Psoas muscle (tissue), 8 donors: Measurements from ENCODE around the gene SNED1. TPM values are rescaled to one million over a fixed set of nuclear protein-coding genes. Genes with fewer than 3 reads are reported as not detected.

Experiments
- ATAC-seq, 4 donors: fragments of 200-7000 bp; cut with Tn5 transposase; one replicate each; pipeline ENCODE4 v1.9.1; 2020; ENCODE audit warnings: moderate library complexity in 3 of 4, mild to moderate bottlenecking in 2 of 4
- DNase-seq, 2 donors: peaks; one replicate each; pipeline ENCODE4 v3.0.0-alpha.2; 2020
- H3K27ac ChIP-seq: fragments of 200-600 bp; one replicate; pipeline ENCODE4 v1.8.0; 2022
- H3K27me3 ChIP-seq, 3 donors: fragments of 200-600 bp in 1 of 3; one replicate each; pipeline versions ENCODE4 v1.6.1 to v1.8.0; 2013 to 2022; ENCODE audit warnings: low read length in 2 of 3, mild to moderate bottlenecking in 2 of 3, moderate library complexity in 1 of 3; ENCODE audit not compliant: insufficient read depth in 3 of 3
- H3K36me3 ChIP-seq, 2 donors: fragments of 200-600 bp in 1 of 2; one replicate each; pipeline versions ENCODE4 v1.6.1 to v1.8.0; 2013 to 2022; ENCODE audit warnings: low read depth in 1 of 2, mild to moderate bottlenecking in 1 of 2, moderate library complexity in 1 of 2; ENCODE audit not compliant: insufficient read depth in 1 of 2
- H3K4me1 ChIP-seq: fragments of 200-600 bp; one replicate; pipeline ENCODE4 v1.8.0; 2022
- H3K4me3 ChIP-seq: fragments of 200-600 bp; one replicate; pipeline ENCODE4 v1.8.0; 2022; ENCODE audit warnings: mild to moderate bottlenecking
- H3K9me3 ChIP-seq: fragments of 200-600 bp; one replicate; pipeline ENCODE4 v1.8.0; 2022
- CTCF ChIP-seq: fragments of 200-600 bp; IDR thresholded peaks from one replicate; pipeline ENCODE4 v1.8.0; 2022; ENCODE audit warnings: antibody characterized with exemption
- WGBS, 3 donors: extraction: QIAGEN DNeasy Blood & Tissue Kit; methylation state at CpG; one replicate each; pipeline versions ENCODE4 v1.1.6 to v1.1.7; 2013; 5-methylcytosine and 5-hydroxymethylcytosine counted together
- intact Hi-C, 2 donors: fragments of 100-400 bp; cut with DNase I; formaldehyde crosslinking; loops; one replicate each; pipeline versions ENCODE4 v1.11.0 to v1.14.2; 2022
- polyA plus RNA-seq, 3 donors: library from polyadenylated mRNA; stranded (reverse); fragments of 200-250 nt; gene quantifications; one replicate each; pipeline ENCODE4 v1.2.3, GENCODE V29; 2013
- total RNA-seq, 4 donors: library from RNA; stranded (reverse); fragmentation: NEBNext Ultra II Directional in 2 of 4; extraction: Animal tissue kit (Norgen Biotek cat#: 25700) in 2 of 4; gene quantifications; one replicate each; pipeline versions ENCODE4 v1.2.1 to v1.2.4, GENCODE V29; 2021 to 2023
- donor health status: healthy with polysubstance abuse.
- donor health status: DM: no; HTN: no; CAD: no; lungs with moderate emphysema.
- donor health status: Bipolar disorder and iron deficiency.
- donor health status: healthy.
- donor health status: DM: yes; HTN: yes; CAD: no.
- donor health status: DM: no; HTN: no; CAD: no.
- donor health status: DM: no; HTN: no; CAD: no.
- donor health status: DM: yes; HTN: yes; CAD: no.

The SNED1 gene
- total and polyA plus RNA-seq, 7 donors = 7.8 to 36.9 (median 9.2) TPM

- WGBS, 3 donors = 88 to 91% (median 88%) methylated on average over 21 to 27 of the region's 27 CpGs
- Histone ChIP-seq H3K27ac (no peak overlapping the region), H3K4me1 (no peaks in the 10 kb centered on the region), H3K27me3 (no peaks in the 10 kb centered on the region), H3K9me3 (no peaks in the 10 kb centered on the region), H3K4me3 (no peak overlapping the region), H3K36me3 (peaks cover 0 to 54% of the 10 kb centered on the region in 2 donors)
- intact Hi-C loops = no loop called here
- ATAC-seq (no peak), DNase-seq (no peak)
- TF ChIP-seq CTCF = no peak
Measured at GRCh38 chr2:241065355-241065803, 67.0 kb downstream of the SNED1 start.

- Histone ChIP-seq H3K4me3 (no peak overlapping the region), H3K4me1 (no peaks in the 10 kb centered on the region), H3K27me3 (no peaks in the 10 kb centered on the region), H3K36me3 (peaks cover 0 to 64% of the 10 kb centered on the region in 2 donors), H3K9me3 (no peaks in the 10 kb centered on the region), H3K27ac (no peak overlapping the region)
- 90 to 93% (median 93%) methylated on average over 19 to 21 of the region's 21 CpGs for WGBS, 3 donors
- no peak for TF ChIP-seq CTCF
- intact Hi-C loops = no loop called here
- ATAC-seq = no peak
- DNase-seq = no peak
Measured at GRCh38 chr2:241066171-241066892, 67.9 kb downstream of the SNED1 start.

- 82 to 89% (median 85%) methylated on average over 14 to 15 of the region's 15 CpGs for WGBS, 3 donors
- H3K27ac ChIP-seq = no peak overlapping the region
- H3K4me3 ChIP-seq = no peak overlapping the region
- H3K27me3 ChIP-seq = no peaks in the 10 kb centered on the region
- no peaks in the 10 kb centered on the region for H3K9me3 ChIP-seq
- no peak for DNase-seq
- intact Hi-C loops = no loop called here
- no peaks in the 10 kb centered on the region for H3K4me1 ChIP-seq
- H3K36me3 ChIP-seq = peaks cover 0 to 66% of the 10 kb centered on the region in 2 donors
- no peak for TF ChIP-seq CTCF
- no peak for ATAC-seq
Measured at GRCh38 chr2:241066893-241067341, 68.5 kb downstream of the SNED1 start.

- Histone ChIP-seq H3K36me3 (peaks cover 0 to 73% of the 10 kb centered on the region in 2 donors), H3K4me1 (no peaks in the 10 kb centered on the region), H3K9me3 (no peaks in the 10 kb centered on the region), H3K4me3 (no peak overlapping the region), H3K27ac (no peak overlapping the region), H3K27me3 (no peaks in the 10 kb centered on the region)
- ATAC-seq (no peak), DNase-seq (no peak)
- WGBS, 3 donors = 91 to 93% (median 92%) methylated on average over 21 of the region's 21 CpGs
- intact Hi-C loops = no loop called here
- TF ChIP-seq CTCF = no peak
Measured at GRCh38 chr2:241067501-241068135, 69.2 kb downstream of the SNED1 start.
